Measurements from ENCODE around the gene DNAJB11.

The DNAJB11 gene

GRCh38 chr3:186590580-186591295 is 20.2 kb downstream of the DNAJB11 start:
- no peak for ATAC-seq
- TF ChIP-seq ESRRG (CRISPR knock-in tag; IDR thresholded peaks at IDR 0.05), result no peak
- TF ChIP-seq, protein P1, sequence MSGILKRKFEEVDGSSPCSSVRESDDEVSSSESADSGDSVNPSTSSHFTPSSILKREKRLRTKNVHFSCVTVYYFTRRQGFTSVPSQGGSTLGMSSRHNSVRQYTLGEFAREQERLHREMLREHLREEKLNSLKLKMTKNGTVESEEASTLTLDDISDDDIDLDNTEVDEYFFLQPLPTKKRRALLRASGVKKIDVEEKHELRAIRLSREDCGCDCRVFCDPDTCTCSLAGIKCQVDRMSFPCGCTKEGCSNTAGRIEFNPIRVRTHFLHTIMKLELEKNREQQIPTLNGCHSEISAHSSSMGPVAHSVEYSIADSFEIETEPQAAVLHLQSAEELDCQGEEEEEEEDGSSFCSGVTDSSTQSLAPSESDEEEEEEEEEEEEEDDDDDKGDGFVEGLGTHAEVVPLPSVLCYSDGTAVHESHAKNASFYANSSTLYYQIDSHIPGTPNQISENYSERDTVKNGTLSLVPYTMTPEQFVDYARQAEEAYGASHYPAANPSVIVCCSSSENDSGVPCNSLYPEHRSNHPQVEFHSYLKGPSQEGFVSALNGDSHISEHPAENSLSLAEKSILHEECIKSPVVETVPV (CRISPR knock-in tag; IDR thresholded peaks at IDR 0.05), result no peak
- no peak for TF ChIP-seq ZNF70 (CRISPR knock-in tag; IDR thresholded peaks at IDR 0.05)
- TF ChIP-seq POU6F1 (CRISPR knock-in tag; IDR thresholded peaks at IDR 0.05; ENCODE audit: borderline replicate concordance, low read depth), result no peak
- TF ChIP-seq SNAI2 (CRISPR knock-in tag; IDR thresholded peaks at IDR 0.05), result no peak
- TF ChIP-seq TCF4 (CRISPR knock-in tag; IDR thresholded peaks at IDR 0.05; ENCODE audit: borderline replicate concordance), result no peak
- TF ChIP-seq ZFP3 (CRISPR knock-in tag; IDR thresholded peaks at IDR 0.05), result no peak
- no peak for TF ChIP-seq OSR1 (CRISPR knock-in tag; IDR thresholded peaks at IDR 0.05)
- TF ChIP-seq ZNF8 (CRISPR knock-in tag; IDR thresholded peaks at IDR 0.05), result no peak
- TF ChIP-seq RARB (CRISPR knock-in tag; IDR thresholded peaks at IDR 0.05), result no peak
- no peak for TF ChIP-seq TSHZ2 (CRISPR knock-in tag; IDR thresholded peaks at IDR 0.05)
- no peak for TF ChIP-seq CSDC2 (CRISPR knock-in tag; IDR thresholded peaks at IDR 0.05)
- no peak for TF ChIP-seq ZNF565 (CRISPR knock-in tag; conservative IDR thresholded peaks at IDR 0.05; ENCODE audit: low read depth)
- no peak for TF ChIP-seq TOX (CRISPR knock-in tag; IDR thresholded peaks at IDR 0.05; ENCODE audit: borderline replicate concordance)
- no peak for TF ChIP-seq ZC3H10 (CRISPR knock-in tag; IDR thresholded peaks at IDR 0.05)
- TF ChIP-seq ISL1 (CRISPR knock-in tag; IDR thresholded peaks at IDR 0.05), result no peak
- TF ChIP-seq, protein P2, sequence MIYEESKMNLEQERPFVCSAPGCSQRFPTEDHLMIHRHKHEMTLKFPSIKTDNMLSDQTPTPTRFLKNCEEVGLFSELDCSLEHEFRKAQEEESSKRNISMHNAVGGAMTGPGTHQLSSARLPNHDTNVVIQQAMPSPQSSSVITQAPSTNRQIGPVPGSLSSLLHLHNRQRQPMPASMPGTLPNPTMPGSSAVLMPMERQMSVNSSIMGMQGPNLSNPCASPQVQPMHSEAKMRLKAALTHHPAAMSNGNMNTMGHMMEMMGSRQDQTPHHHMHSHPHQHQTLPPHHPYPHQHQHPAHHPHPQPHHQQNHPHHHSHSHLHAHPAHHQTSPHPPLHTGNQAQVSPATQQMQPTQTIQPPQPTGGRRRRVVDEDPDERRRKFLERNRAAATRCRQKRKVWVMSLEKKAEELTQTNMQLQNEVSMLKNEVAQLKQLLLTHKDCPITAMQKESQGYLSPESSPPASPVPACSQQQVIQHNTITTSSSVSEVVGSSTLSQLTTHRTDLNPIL (CRISPR knock-in tag; IDR thresholded peaks at IDR 0.05; ENCODE audit: low read depth), result no peak
- TF ChIP-seq ZFP30 (CRISPR knock-in tag; IDR thresholded peaks at IDR 0.05), result no peak
- TF ChIP-seq PPARA (CRISPR knock-in tag; IDR thresholded peaks at IDR 0.05; ENCODE audit: borderline replicate concordance), result no peak
- TF ChIP-seq PATZ1 (CRISPR knock-in tag; IDR thresholded peaks at IDR 0.05; ENCODE audit: borderline replicate concordance), result no peak

DNA sequence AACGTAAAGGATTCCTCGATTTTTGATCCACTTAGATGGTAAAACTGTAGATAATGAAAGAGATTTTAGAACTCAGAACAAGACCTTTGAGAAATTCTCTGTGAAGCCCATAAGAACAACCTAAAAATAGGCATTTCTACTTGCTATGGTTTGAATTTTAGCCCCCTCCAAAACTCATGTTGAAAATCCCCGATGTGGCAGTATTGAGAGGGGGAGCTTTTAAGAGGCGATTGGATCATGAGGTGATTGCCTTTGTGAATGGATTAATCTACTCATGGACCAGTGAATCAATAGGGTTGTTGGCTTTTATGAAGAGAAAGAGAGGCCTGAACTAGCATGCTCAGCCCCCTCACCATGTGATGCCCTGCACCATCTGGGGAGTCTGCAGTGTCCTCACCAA is 22.2 kb downstream of the DNAJB11 start:
- no peak for ATAC-seq
- TF ChIP-seq, protein P2 (CRISPR knock-in tag; IDR thresholded peaks at IDR 0.05; ENCODE audit: low read depth), result no peak
- TF ChIP-seq ZC3H10 (CRISPR knock-in tag; IDR thresholded peaks at IDR 0.05) (no peak), PATZ1 (CRISPR knock-in tag; IDR thresholded peaks at IDR 0.05; ENCODE audit: borderline replicate concordance) (no peak), TOX (CRISPR knock-in tag; IDR thresholded peaks at IDR 0.05; ENCODE audit: borderline replicate concordance) (no peak), PPARA (CRISPR knock-in tag; IDR thresholded peaks at IDR 0.05; ENCODE audit: borderline replicate concordance) (no peak), ISL1 (CRISPR knock-in tag; IDR thresholded peaks at IDR 0.05) (no peak), SNAI2 (CRISPR knock-in tag; IDR thresholded peaks at IDR 0.05) (no peak), OSR1 (CRISPR knock-in tag; IDR thresholded peaks at IDR 0.05) (no peak), TSHZ2 (CRISPR knock-in tag; IDR thresholded peaks at IDR 0.05) (no peak), CSDC2 (CRISPR knock-in tag; IDR thresholded peaks at IDR 0.05) (no peak), BACH2 (CRISPR knock-in tag; IDR thresholded peaks at IDR 0.05; ENCODE audit: borderline replicate concordance) (no peak), ARNTL (CRISPR knock-in tag; IDR thresholded peaks at IDR 0.05; ENCODE audit: borderline replicate concordance, low read depth) (no peak), ZFP30 (CRISPR knock-in tag; IDR thresholded peaks at IDR 0.05) (no peak), TCF4 (CRISPR knock-in tag; IDR thresholded peaks at IDR 0.05; ENCODE audit: borderline replicate concordance) (no peak)

All from SK-N-SH treated with all-trans-retinoic acid at 6 μM for 48 hours (cell line).